H9 (cell line): Measurements from ENCODE around the gene INSIG1. TPM values are rescaled to one million over a fixed set of nuclear protein-coding genes. Genes with fewer than 3 reads are reported as not detected.
A peak's percentile ranks its signal among the peaks of the same experiment; 100 is the strongest.

Experiments used
- DNase-seq: peaks from one replicate; pipeline ENCODE4 v3.0.0-alpha.2; 2017
- H2AFZ ChIP-seq: one replicate; pipeline ENCODE4 v1.6.1; 2013; ENCODE audit warnings: mild to moderate bottlenecking, low read length, control low read depth, moderate library complexity
- H2AK5ac ChIP-seq: 2 replicates; pipeline ENCODE4 v1.6.1; 2013; ENCODE audit warnings: low read length, control low read depth, mixed read lengths; ENCODE audit not compliant: insufficient read length
- H2BK120ac ChIP-seq: one replicate; pipeline ENCODE4 v1.6.1; 2013; ENCODE audit warnings: low read depth, mild to moderate bottlenecking, low read length, control low read depth, inconsistent platforms; ENCODE audit not compliant: poor library complexity, severe bottlenecking
- H2BK12ac ChIP-seq: 2 replicates; pipeline ENCODE4 v1.6.1; 2013; ENCODE audit warnings: low read length, control low read depth, mixed read lengths, low read depth; ENCODE audit not compliant: insufficient read length
- H2BK15ac ChIP-seq: 2 replicates; pipeline ENCODE4 v1.6.1; 2013; ENCODE audit warnings: low read depth, low read length, control low read depth
- H2BK20ac ChIP-seq: one replicate; pipeline ENCODE4 v1.6.1; 2013; ENCODE audit warnings: low read depth, mild to moderate bottlenecking, low read length, control low read depth, inconsistent platforms; ENCODE audit not compliant: poor library complexity, severe bottlenecking
- H2BK5ac ChIP-seq: 2 replicates; pipeline ENCODE4 v1.6.1; 2013; ENCODE audit warnings: low read length, control low read depth, mixed read lengths; ENCODE audit not compliant: insufficient read length
- H3K14ac ChIP-seq: 2 replicates; pipeline ENCODE4 v1.6.1; 2013; ENCODE audit warnings: low read length, control low read depth; ENCODE audit not compliant: insufficient read depth
- H3K18ac ChIP-seq: 2 replicates; pipeline ENCODE4 v1.6.1; 2013; ENCODE audit warnings: low read depth, mild to moderate bottlenecking, mixed read lengths, low read length, control low read depth; ENCODE audit not compliant: insufficient read length
- H3K23ac ChIP-seq: 2 replicates; pipeline ENCODE4 v1.6.1; 2013; ENCODE audit warnings: low read length, control low read depth, mixed read lengths, low read depth; ENCODE audit not compliant: insufficient read length
- H3K23me2 ChIP-seq: 2 replicates; pipeline ENCODE4 v1.6.1; 2013; ENCODE audit warnings: low read depth, mild to moderate bottlenecking, mixed read lengths, low read length, control low read depth; ENCODE audit not compliant: insufficient read length, poor library complexity, severe bottlenecking
- H3K27ac ChIP-seq: 2 replicates; pipeline ENCODE4 v1.5.1; 2013; ENCODE audit warnings: low read length, control low read depth, mixed read lengths, low read depth; ENCODE audit not compliant: insufficient read length
- H3K27me3 ChIP-seq: 2 replicates; pipeline ENCODE4 v1.6.1; 2013; ENCODE audit warnings: low read length, control low read depth, inconsistent platforms; ENCODE audit not compliant: insufficient read depth
- H3K4ac ChIP-seq: 2 replicates; pipeline ENCODE4 v1.6.1; 2013; ENCODE audit warnings: low read depth, mild to moderate bottlenecking, control low read depth, inconsistent platforms, low read length, moderate library complexity
- H3K4me1 ChIP-seq: 2 replicates; pipeline ENCODE4 v1.6.1; 2013; ENCODE audit warnings: low read length, control low read depth, inconsistent platforms; ENCODE audit not compliant: insufficient read depth
- H3K4me2 ChIP-seq: 2 replicates; pipeline ENCODE4 v1.6.1; 2013; ENCODE audit warnings: low read length, control low read depth, mixed read lengths; ENCODE audit not compliant: insufficient read length, insufficient read depth
- H3K56ac ChIP-seq: 2 replicates; pipeline ENCODE4 v1.6.1; 2013; ENCODE audit warnings: low read depth, mild to moderate bottlenecking, mixed read lengths, low read length, control low read depth; ENCODE audit not compliant: insufficient read length
- H3K79me1 ChIP-seq: 2 replicates; pipeline ENCODE4 v1.6.1; 2013; ENCODE audit warnings: low read depth, mild to moderate bottlenecking, moderate library complexity, low read length, control low read depth, inconsistent platforms; ENCODE audit not compliant: insufficient read depth, poor library complexity, severe bottlenecking
- H3K79me2 ChIP-seq: 2 replicates; pipeline ENCODE4 v1.6.1; 2013; ENCODE audit warnings: low read length, control low read depth, inconsistent platforms; ENCODE audit not compliant: insufficient read depth
- H3K9ac ChIP-seq: 2 replicates; pipeline ENCODE4 v1.6.1; 2013; ENCODE audit warnings: low read length, control low read depth, mixed read lengths; ENCODE audit not compliant: insufficient read length; ENCODE audit errors: extremely low read depth
- H3K9me3 ChIP-seq: one replicate; pipeline ENCODE4 v1.6.1; 2013; ENCODE audit warnings: low read depth, low read length, inconsistent platforms; ENCODE audit not compliant: control insufficient read depth
- H3T11ph ChIP-seq: one replicate; pipeline ENCODE4 v1.6.1; 2013; ENCODE audit warnings: mild to moderate bottlenecking, low read length, control low read depth, inconsistent platforms
- H4K20me1 ChIP-seq: one replicate; pipeline ENCODE4 v1.6.1; 2013; ENCODE audit not compliant: control insufficient read depth, insufficient read length, insufficient read depth
- H4K5ac ChIP-seq: 2 replicates; pipeline ENCODE4 v1.6.1; 2013; ENCODE audit warnings: low read depth, mild to moderate bottlenecking, mixed read lengths, low read length, control low read depth; ENCODE audit not compliant: insufficient read length
- H4K8ac ChIP-seq: replicated peaks from 2 replicates; pipeline ENCODE4 v1.6.1; 2013; ENCODE audit warnings: low read length, control low read depth, mixed read lengths, low read depth; ENCODE audit not compliant: insufficient read length
- H4K91ac ChIP-seq: 2 replicates; pipeline ENCODE4 v1.6.1; 2013; ENCODE audit warnings: low read depth, mild to moderate bottlenecking, moderate library complexity, mixed read lengths, low read length, control low read depth; ENCODE audit not compliant: insufficient read length
- H3K27ac Mint-ChIP-seq, 3 experiments: 2 replicates in 2 of 3; 3 replicates in 1 of 3; pipeline ENCODE4 v1.8.0; 2020 to 2021; ENCODE audit warnings: mixed read lengths in 3 of 3, mild to moderate bottlenecking in 1 of 3, moderate library complexity in 1 of 3
- H3K27me3 Mint-ChIP-seq: 2 replicates; pipeline ENCODE4 v1.8.0; 2021; ENCODE audit warnings: low read depth, mild to moderate bottlenecking, moderate library complexity, mixed read lengths
- H3K36me3 Mint-ChIP-seq, 3 experiments: 2 replicates in 2 of 3; 3 replicates in 1 of 3; pipeline ENCODE4 v1.8.0; 2020 to 2021; ENCODE audit warnings: low read depth in 3 of 3, mixed read lengths in 3 of 3; ENCODE audit not compliant: insufficient read depth in 1 of 3
- H3K4me1 Mint-ChIP-seq, 2 experiments: 2 replicates each; pipeline ENCODE4 v1.8.0; 2020; ENCODE audit warnings: mixed read lengths in 2 of 2
- H3K4me3 Mint-ChIP-seq, 2 experiments: 2 replicates in 1 of 2; 3 replicates in 1 of 2; pipeline ENCODE4 v1.8.0; 2020 to 2021; ENCODE audit warnings: mild to moderate bottlenecking in 2 of 2, mixed read lengths in 2 of 2, moderate library complexity in 1 of 2
- H3K9me3 Mint-ChIP-seq, 2 experiments: 2 replicates in 1 of 2; 3 replicates in 1 of 2; pipeline ENCODE4 v1.8.0; 2020; ENCODE audit warnings: mild to moderate bottlenecking in 2 of 2, mixed read lengths in 2 of 2, moderate library complexity in 1 of 2
- WGBS: extraction: QIAGEN DNeasy Blood & Tissue Kit; methylation state at CpG from one replicate; pipeline ENCODE4 v1.1.7; 2013; ENCODE audit warnings: missing lambda C conversion rate, low lambda C conversion rate, mixed read lengths; ENCODE audit not compliant: insufficient read length; ENCODE audit errors: extremely low coverage; 5-methylcytosine and 5-hydroxymethylcytosine counted together
- total RNA-seq: library from RNA; stranded (reverse); gene quantifications from 2 replicates; pipeline ENCODE4 v1.2.1, GENCODE V29; 2021
- TF ChIP-seq, protein P1 (sequence below): fragments of 200-600 bp; sonication (generic); conservative IDR thresholded peaks from 3 replicates; pipeline ENCODE4 v1.8.0; 2021; ENCODE audit warnings: antibody characterized with exemption, mild to moderate bottlenecking

Gene INSIG1
- total RNA-seq, 1 experiment from 2014 or later, result 23.3 TPM

DNA sequence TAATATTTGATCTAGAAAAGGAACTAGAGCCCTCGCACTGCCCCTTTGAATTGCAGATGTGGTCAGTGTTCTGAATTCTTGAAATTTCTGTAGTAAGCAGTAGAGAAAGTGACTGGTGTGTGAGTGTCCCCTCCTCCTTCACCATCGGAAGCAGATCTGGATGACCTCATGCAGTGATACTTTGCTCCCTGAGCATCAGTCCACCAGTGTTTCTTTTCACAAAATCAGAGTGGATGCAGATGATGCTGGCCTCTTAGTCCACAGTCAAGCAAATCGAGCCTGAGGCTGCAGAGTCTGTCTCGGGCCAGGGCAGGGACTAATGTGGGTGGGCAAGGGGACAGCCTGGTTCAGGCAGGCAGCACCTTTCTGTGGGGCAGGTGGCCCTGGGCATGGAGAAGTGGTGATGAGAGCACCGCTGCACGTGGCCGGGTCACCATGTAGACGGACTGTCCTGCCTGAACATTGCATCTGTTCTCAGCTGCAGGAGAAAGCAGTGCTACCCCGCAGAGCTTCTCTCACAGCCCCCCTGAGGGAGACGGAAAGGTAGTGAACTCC is 5.4 kb downstream of the INSIG1 start:
- H3T11ph ChIP-seq, result no peak overlapping the region
- H3K4ac ChIP-seq, result no peak overlapping the region
- no peak overlapping the region for H3K23ac ChIP-seq
- no peaks in the 10 kb centered on the region for H3K9me3 ChIP-seq
- Mint-ChIP-seq H3K36me3 (peaks cover 44 to 63% (median 61%) of the 10 kb centered on the region in 3 experiments), H3K27ac (peak overlapping the region in 2 of 3 experiments; percentile 40 to 90; a peak in 4 of 7 replicates), H3K4me1 (peaks cover 29 to 39% of the 10 kb centered on the region in 2 experiments), H3K9me3 (no peaks in the 10 kb centered on the region), H3K27me3 (no peaks in the 10 kb centered on the region), H3K4me3 (no peak overlapping the region)
- H3K18ac ChIP-seq, result no peak overlapping the region
- H3K14ac ChIP-seq, result no peak overlapping the region
- H2AK5ac ChIP-seq, result no peak overlapping the region
- H2BK20ac ChIP-seq, result no peak overlapping the region
- no peak overlapping the region for H3K56ac ChIP-seq
- H3K27me3 ChIP-seq, result no peaks in the 10 kb centered on the region
- no peak for DNase-seq
- H3K79me1 ChIP-seq, result peaks cover 9% of the 10 kb centered on the region
- no peak overlapping the region for H4K8ac ChIP-seq
- H2BK5ac ChIP-seq, result no peak overlapping the region
- no peak overlapping the region for H2BK120ac ChIP-seq
- H3K4me1 ChIP-seq, result 0 out of 2 replicates have a peak, but pooled peaks cover 4% of the 10 kb centered on the region
- H4K5ac ChIP-seq, result no peak overlapping the region
- no peak overlapping the region for H3K4me2 ChIP-seq
- H4K91ac ChIP-seq, result no peak overlapping the region
- no peaks in the 10 kb centered on the region for H4K20me1 ChIP-seq
- no peak overlapping the region for H3K27ac ChIP-seq
- no peak overlapping the region for H2AFZ ChIP-seq
- TF ChIP-seq, protein P1, sequence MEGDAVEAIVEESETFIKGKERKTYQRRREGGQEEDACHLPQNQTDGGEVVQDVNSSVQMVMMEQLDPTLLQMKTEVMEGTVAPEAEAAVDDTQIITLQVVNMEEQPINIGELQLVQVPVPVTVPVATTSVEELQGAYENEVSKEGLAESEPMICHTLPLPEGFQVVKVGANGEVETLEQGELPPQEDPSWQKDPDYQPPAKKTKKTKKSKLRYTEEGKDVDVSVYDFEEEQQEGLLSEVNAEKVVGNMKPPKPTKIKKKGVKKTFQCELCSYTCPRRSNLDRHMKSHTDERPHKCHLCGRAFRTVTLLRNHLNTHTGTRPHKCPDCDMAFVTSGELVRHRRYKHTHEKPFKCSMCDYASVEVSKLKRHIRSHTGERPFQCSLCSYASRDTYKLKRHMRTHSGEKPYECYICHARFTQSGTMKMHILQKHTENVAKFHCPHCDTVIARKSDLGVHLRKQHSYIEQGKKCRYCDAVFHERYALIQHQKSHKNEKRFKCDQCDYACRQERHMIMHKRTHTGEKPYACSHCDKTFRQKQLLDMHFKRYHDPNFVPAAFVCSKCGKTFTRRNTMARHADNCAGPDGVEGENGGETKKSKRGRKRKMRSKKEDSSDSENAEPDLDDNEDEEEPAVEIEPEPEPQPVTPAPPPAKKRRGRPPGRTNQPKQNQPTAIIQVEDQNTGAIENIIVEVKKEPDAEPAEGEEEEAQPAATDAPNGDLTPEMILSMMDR, result no peak
- H3K79me2 ChIP-seq, result peaks cover 27% of the 10 kb centered on the region; the same call in 1 of the 2 replicates
- H2BK12ac ChIP-seq, result no peak overlapping the region
- peaks cover 12% of the 10 kb centered on the region for H3K23me2 ChIP-seq
- no CpG with 5 or more reads among the region's 10 CpGs for WGBS
- H2BK15ac ChIP-seq, result no peak overlapping the region
- H3K9ac ChIP-seq, result no peak overlapping the region
